ENCODE results near the gene LRRFIP1. TPM values are rescaled to one million over a fixed set of nuclear protein-coding genes. Genes with fewer than 3 reads are reported as not detected.

The LRRFIP1 gene
- total and polyA plus RNA-seq, 8 donors = 104 to 160 (median 122) TPM

- intact Hi-C loops (cut with DNase I) = no loop called here
- TF ChIP-seq CTCF (IDR thresholded peaks at IDR 0.05) = no peak
- no peak overlapping the region for H3K4me3 ChIP-seq
- peak overlapping the region; percentile 59 to 73 for H3K27ac ChIP-seq
- peaks cover 0 to 7% of the 10 kb centered on the region in 2 donors for H3K27me3 ChIP-seq
- peaks cover 30 to 52% of the 10 kb centered on the region in 2 donors for H3K4me1 ChIP-seq
- ATAC-seq = peak; percentile 59
- no peaks in the 10 kb centered on the region for H3K9me3 ChIP-seq
- H3K36me3 ChIP-seq = no peaks in the 10 kb centered on the region
- DNase-seq = peak in 2 of 4 donors; percentile 76 to 83
Measured at GRCh38 chr2:237616734-237617586, 10.4 kb upstream of the LRRFIP1 start.

DNA sequence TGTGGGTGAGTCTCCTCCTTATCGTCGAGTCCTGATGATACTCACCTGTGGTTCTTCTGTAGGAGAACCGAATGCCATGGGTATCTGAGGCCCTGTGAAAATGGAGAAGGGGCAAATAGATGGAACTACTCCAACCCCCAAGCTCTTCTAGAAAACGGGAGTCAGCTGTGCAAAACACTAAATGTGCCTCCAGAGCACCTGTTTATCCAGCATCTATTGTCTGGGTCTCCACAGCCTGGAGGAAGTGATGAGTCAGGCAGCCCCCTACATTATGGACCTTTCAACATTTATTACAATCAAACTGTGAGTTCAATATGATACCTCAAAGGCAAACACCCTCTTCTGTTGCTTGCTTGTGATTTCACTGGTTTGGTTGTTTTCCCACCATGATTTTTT, 9.8 kb upstream of the LRRFIP1 start:
- peak overlapping the region; percentile 59 to 73 for H3K27ac ChIP-seq
- no peak for TF ChIP-seq CTCF (IDR thresholded peaks at IDR 0.05)
- H3K9me3 ChIP-seq = no peaks in the 10 kb centered on the region
- H3K4me1 ChIP-seq = peaks cover 30 to 52% of the 10 kb centered on the region in 2 donors
- H3K36me3 ChIP-seq = no peaks in the 10 kb centered on the region
- DNase-seq = no peak
- H3K27me3 ChIP-seq = peaks cover 0 to 7% of the 10 kb centered on the region in 2 donors
- H3K4me3 ChIP-seq = no peak overlapping the region
- intact Hi-C loops (cut with DNase I) = no loop called here
- ATAC-seq = no peak

DNA sequence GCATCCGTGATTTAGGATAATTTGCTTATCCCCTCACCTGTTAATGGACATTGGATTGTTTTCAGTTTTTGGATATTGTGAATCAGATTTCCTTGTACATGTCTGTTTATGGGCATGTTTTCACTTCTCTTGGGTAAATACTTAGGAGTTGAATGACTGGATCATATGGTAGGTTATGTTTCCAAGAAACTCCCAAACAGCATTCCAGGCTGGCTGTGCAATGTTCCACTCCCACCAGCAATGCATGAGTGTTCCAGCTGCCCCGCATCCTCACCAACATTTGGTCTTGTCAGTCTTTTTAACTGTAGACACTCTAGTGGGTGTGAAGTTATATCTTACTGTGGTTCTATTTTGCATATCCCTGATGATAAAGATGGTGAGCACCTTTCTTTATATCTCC, 8.9 kb upstream of the LRRFIP1 start:
- Histone ChIP-seq H3K4me1 (peaks cover 30 to 52% of the 10 kb centered on the region in 2 donors), H3K27me3 (peaks cover 0 to 7% of the 10 kb centered on the region in 2 donors), H3K27ac (no peak overlapping the region), H3K4me3 (no peak overlapping the region), H3K36me3 (no peaks in the 10 kb centered on the region), H3K9me3 (no peaks in the 10 kb centered on the region)
- DNase-seq (no peak), ATAC-seq (peak; percentile 10)
- intact Hi-C loops (cut with DNase I) = no loop called here
- TF ChIP-seq CTCF (IDR thresholded peaks at IDR 0.05) = no peak

GRCh38 chr2:237623428-237624403, 3.7 kb upstream of the LRRFIP1 start:
- no peaks in the 10 kb centered on the region for H3K9me3 ChIP-seq
- intact Hi-C loops (cut with DNase I) = no loop called here
- no peak overlapping the region for H3K4me3 ChIP-seq
- no peak overlapping the region for H3K27ac ChIP-seq
- H3K36me3 ChIP-seq = no peaks in the 10 kb centered on the region
- DNase-seq = no peak
- peaks cover 0 to 24% of the 10 kb centered on the region in 2 donors for H3K27me3 ChIP-seq
- TF ChIP-seq CTCF (IDR thresholded peaks at IDR 0.05) = no peak
- H3K4me1 ChIP-seq = peaks cover 7 to 39% of the 10 kb centered on the region in 2 donors
- no peak for ATAC-seq
